RWPE1 (cell line): ENCODE measurements around the gene SLC25A13.

Experiments
- CTCF ChIA-PET: fragments of 350-600 bp; sonication (Branson Sonifier 250); formaldehyde crosslinking; extraction: SDS; loops from one replicate; lab custom pipeline; 2021; lab: Yijun Ruan, JAX
- POLR2A ChIA-PET: fragments of 400-600 bp; formaldehyde crosslinking; extraction: SDS; loops from one replicate; lab custom pipeline; 2020; ENCODE audit warnings: antibody characterized with exemption; ENCODE audit not compliant: low non-redundant PET; lab: Yijun Ruan, JAX
- DNase-seq: peaks from one replicate; pipeline ENCODE4 v3.0.0; 2012; ENCODE audit warnings: low spot score
- H3K27ac ChIP-seq: fragments of 450-650 bp; 2 replicates; pipeline ENCODE4 v1.5.1; 2017
- TF ChIP-seq, protein P1 (sequence below): fragments of 450-650 bp; conservative IDR thresholded peaks from 2 replicates; pipeline ENCODE4 v1.5.1; 2017; ENCODE audit warnings: low read depth, mild to moderate bottlenecking

The SLC25A13 gene

DNA sequence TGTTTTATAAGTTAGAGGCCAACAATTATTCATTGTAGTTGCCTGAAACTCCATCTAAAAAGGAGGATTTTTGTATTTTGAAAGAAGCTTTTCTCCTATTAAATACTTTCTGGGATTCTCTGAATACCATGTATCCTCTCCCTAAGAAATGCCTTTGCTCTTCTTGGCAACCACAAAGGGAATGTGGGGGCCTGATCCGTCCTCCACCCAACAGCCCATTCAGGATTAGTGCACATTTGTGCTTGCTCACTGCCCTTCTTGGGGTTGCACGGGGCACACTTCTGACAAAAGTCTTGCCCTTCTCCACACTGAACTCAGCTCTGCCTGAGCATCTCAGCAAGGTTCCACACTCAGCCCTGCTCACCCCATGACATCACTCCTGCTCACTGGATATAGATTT, 194.2 kb downstream of the SLC25A13 start:
- POLR2A ChIA-PET, result no interaction called here
- H3K27ac ChIP-seq, result no peak overlapping the region
- DNase-seq, result no peak
- TF ChIP-seq, protein P1, sequence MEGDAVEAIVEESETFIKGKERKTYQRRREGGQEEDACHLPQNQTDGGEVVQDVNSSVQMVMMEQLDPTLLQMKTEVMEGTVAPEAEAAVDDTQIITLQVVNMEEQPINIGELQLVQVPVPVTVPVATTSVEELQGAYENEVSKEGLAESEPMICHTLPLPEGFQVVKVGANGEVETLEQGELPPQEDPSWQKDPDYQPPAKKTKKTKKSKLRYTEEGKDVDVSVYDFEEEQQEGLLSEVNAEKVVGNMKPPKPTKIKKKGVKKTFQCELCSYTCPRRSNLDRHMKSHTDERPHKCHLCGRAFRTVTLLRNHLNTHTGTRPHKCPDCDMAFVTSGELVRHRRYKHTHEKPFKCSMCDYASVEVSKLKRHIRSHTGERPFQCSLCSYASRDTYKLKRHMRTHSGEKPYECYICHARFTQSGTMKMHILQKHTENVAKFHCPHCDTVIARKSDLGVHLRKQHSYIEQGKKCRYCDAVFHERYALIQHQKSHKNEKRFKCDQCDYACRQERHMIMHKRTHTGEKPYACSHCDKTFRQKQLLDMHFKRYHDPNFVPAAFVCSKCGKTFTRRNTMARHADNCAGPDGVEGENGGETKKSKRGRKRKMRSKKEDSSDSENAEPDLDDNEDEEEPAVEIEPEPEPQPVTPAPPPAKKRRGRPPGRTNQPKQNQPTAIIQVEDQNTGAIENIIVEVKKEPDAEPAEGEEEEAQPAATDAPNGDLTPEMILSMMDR, result no peak
- CTCF ChIA-PET, result no interaction called here

DNA sequence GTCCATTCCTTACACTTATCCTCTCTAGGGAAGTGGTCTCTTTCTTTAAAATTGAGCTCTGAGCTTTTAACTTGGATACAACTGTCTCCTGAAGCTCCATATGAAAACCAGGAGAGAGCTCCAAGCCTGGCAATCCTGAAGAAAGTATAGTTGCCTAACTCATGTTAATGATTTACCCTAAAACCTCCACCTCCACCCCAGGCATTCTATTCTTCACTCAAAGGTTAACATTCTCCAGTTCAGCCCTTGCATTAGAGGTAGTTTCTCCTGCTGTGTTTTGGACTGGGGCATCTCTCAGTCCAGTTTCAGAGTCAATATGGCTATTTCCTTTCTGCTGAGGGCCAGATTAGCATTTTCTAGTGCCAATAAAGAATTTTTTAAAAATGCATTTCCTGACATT, 195.5 kb downstream of the SLC25A13 start:
- TF ChIP-seq, protein P1, result no peak
- DNase-seq, result no peak
- ChIA-PET POLR2A (no interaction called here), CTCF (interaction anchor here (0.6 to 0.8 kb wide), 2 partner anchors 170 to 437 kb away, joined by 3 to 4 read pairs; no protein-coding TSS in a partner anchor)
- no peak overlapping the region for H3K27ac ChIP-seq

DNA sequence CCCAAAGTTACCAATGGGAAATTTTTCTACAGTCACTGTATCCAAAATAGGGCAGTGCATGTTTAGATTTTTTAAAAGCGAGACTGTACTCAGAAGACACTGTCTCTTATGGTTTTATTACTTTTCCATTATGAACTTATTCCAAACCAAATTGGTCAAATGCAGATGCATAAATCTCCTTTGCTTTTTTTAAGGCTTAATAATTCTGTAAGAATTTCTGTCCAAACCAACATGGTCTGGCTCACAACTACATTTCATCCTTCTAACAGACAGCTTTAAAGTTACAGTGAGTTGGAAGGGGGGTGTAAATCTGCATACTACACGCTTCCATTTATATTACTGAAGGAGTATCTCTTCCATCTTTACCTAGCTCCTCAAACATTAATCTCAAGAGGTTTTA, 199.2 kb downstream of the SLC25A13 start:
- ChIA-PET CTCF (no interaction called here), POLR2A (no interaction called here)
- DNase-seq, result no peak
- H3K27ac ChIP-seq, result no peak overlapping the region
- TF ChIP-seq, protein P1, result no peak

DNA sequence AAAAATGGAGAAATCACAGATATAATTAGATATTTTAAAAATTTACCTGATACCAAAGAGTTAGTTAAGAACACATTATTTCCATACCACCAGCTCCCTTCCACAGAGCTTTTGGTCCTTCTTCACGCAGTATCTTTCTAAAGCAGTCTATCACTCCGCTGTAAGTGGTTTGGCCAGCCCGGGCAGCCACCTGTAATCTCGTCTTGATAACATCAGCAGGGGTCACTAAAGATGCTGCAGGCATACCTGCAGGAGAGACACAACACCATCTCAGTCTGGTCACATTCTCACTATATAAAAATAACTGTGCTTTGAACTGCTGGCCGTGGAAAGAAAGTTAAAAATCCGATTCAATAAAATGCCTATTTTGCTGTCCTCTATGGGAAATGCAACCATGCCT, 200.1 kb downstream of the SLC25A13 start:
- ChIA-PET CTCF (no interaction called here), POLR2A (no interaction called here)
- DNase-seq, result no peak
- TF ChIP-seq, protein P1, result no peak
- H3K27ac ChIP-seq, result no peak overlapping the region

DNA sequence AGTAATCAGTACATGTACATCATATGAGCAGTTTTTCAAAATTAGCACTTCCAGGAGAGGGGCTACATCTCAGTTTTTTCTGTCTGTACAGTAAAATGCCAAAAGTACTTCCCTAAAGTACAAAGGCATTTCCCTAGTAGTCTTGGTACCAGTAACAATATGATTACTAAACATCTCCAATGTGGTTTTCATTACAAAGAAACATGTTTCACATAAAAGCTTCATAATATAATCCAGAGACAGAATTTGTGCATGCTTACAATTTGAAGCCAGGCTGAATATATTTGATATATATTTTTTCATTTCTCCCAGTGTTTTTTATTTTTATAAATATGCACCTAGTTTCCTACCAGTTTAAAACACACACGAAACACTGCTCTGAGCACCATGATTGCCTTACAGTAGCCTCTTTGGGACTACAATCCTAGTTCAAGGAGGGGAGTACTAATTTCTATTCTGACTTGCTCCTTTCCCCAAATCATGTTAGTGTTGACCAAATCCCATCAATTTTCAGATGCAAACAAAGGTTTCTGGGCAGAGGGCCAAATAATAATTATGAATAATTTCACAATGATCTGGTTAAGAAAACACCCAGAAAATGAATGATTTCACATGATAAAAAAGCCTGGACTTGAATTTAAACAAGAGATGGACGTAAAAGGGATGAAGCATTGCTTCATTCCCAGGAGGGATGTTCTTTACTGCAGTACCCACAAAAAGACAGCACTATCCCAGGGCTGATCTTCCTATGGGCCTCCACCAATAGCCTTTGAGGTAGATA, 201.3 kb downstream of the SLC25A13 start:
- TF ChIP-seq, protein P1, result no peak
- DNase-seq, result no peak
- H3K27ac ChIP-seq, result no peak overlapping the region
- POLR2A ChIA-PET, result no interaction called here
- CTCF ChIA-PET, result no interaction called here

DNA sequence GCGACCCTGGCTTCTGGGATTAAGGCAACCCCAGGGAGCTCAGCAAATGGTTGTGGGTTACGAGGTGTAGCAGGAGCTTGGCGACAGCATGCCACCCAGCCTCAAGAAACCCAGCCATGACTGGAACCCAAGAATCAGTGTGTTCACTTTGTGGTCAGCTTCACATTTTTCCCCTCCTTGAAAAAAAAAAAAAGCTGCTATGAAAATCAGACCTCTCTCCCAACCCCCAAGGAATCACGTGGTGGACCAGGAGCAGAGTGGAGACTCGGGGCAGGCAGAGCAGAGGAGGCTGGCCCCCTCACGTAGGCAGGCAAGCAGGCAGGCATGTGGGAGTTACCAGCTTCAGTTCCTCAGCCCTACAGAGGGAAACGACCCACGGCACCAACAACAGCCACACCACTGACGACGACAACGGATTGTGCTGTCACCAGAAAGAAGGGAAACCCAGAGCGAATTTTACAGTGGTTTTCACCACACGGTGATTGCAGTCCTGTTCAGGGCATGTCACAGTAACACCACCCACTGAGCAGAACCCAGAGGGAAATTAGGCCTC, 203.4 kb downstream of the SLC25A13 start:
- CTCF ChIA-PET, result no interaction called here

More for the DNA sequence above, 203.4 kb downstream of the SLC25A13 start:
- H3K27ac ChIP-seq, result no peak overlapping the region
- TF ChIP-seq, protein P1, result no peak
- DNase-seq, result no peak
- POLR2A ChIA-PET, result no interaction called here
